Stimulated activated naive CD8-positive, alpha-beta T cell treated with anti-CD3 and anti-CD28 coated beads, Interleukin-15, Interleukin-2, amounts not matched to agents 100 ng/mL and 50 ng/mL, for 24 hours (primary cell): ENCODE data around the gene RNF130.

Source experiments
- H3K27ac Mint-ChIP-seq: one replicate; pipeline ENCODE4 v1.8.0; 2021; ENCODE audit warnings: mild to moderate bottlenecking, mixed read lengths
- H3K27me3 Mint-ChIP-seq: one replicate; pipeline ENCODE4 v1.8.0; 2021; ENCODE audit warnings: mixed read lengths
- H3K36me3 Mint-ChIP-seq: one replicate; pipeline ENCODE4 v1.8.0; 2021; ENCODE audit warnings: low read depth, mixed read lengths
- H3K4me1 Mint-ChIP-seq: one replicate; pipeline ENCODE4 v1.8.0; 2021; ENCODE audit warnings: low read depth, mixed read lengths
- H3K4me3 Mint-ChIP-seq: one replicate; pipeline ENCODE4 v1.8.0; 2021; ENCODE audit warnings: mild to moderate bottlenecking, mixed read lengths
- H3K9me3 Mint-ChIP-seq: one replicate; pipeline ENCODE4 v1.8.0; 2021; ENCODE audit warnings: mixed read lengths

RNF130 gene

DNA sequence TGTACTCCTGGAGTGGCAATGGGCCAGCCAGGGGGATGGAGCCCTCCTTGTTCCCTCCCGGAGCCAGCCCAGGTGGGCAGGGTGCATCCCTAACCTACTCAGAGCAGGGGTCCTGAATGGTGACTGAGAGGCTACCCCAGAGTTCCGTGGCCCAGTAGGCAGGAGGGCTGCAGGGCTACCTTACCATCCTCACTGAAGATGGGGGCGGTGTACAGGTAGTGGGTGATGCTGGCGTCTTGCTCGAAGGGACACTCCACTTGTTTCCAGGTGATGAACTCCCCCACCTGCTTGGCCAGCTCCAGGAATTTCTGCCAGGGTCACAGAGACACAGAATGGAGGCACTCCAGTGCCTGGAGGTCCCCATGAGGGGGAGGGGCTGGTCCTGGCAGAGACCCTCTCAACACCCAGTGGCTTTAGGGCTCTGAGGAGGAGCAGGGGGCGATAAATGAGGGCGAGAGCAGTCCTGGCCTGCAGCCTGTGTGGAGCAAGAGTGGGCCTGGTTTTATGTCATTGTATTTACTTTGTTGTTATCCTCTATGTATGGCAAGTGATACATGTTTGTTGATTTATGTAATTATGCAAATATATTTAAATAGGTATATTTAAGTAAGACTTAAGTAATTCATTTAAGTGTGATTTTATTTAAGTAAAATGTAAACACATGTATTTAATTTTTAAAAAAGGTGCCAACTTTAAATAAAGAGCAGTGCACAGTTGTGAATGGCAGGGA, 39.9 kb upstream of the RNF130 start:
- Mint-ChIP-seq H3K27ac (no peak overlapping the region), H3K27me3 (peaks cover 7% of the 10 kb centered on the region), H3K36me3 (no peaks in the 10 kb centered on the region), H3K9me3 (peaks cover 14% of the 10 kb centered on the region), H3K4me3 (no peak overlapping the region), H3K4me1 (no peaks in the 10 kb centered on the region)

DNA sequence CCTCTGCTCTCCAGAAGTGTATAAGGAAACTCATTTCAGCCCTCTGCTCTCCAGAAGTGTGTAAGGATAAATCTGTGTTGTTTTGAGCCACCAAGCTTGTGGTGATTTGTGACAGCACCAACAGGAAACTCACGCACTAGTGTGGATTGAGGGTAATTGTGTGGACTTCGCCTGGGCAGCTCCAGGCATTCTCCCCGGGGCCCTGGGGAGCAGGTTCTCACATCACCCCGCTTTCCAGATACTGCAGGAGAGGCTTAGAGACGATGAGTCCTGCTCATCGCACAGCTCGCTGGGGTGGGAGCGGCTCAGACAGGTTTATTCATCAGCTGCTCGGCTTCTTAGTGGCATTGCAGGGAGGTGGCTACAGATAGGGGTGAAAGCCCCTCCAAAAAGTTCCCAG, 38.4 kb upstream of the RNF130 start:
- Mint-ChIP-seq H3K9me3 (peaks cover 17% of the 10 kb centered on the region), H3K4me3 (no peak overlapping the region), H3K27me3 (peaks cover 9% of the 10 kb centered on the region), H3K36me3 (no peaks in the 10 kb centered on the region), H3K27ac (no peak overlapping the region), H3K4me1 (no peaks in the 10 kb centered on the region)

DNA sequence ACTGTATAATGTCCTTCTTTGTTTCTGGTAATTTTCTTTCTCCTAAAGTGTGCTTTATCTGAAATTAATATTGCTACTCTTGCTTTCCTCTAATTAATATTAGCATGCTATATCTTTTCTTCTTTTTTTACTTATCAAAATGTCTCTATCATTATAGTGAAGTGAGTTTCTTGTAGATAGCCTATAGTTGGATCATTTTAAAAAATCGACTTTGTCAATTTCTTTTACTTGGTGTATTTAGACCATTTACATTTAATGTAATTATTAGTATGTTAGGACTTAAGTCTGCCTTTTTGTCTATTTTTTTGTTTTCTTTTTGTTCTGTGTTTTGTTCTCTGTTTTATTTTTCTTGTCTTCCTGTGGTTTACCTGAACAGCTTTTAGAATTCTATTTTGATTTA, 35.4 kb upstream of the RNF130 start:
- H3K36me3 Mint-ChIP-seq: no peaks in the 10 kb centered on the region
- no peak overlapping the region for H3K27ac Mint-ChIP-seq
- H3K4me3 Mint-ChIP-seq: no peak overlapping the region
- H3K9me3 Mint-ChIP-seq: peaks cover 17% of the 10 kb centered on the region
- H3K4me1 Mint-ChIP-seq: no peaks in the 10 kb centered on the region
- H3K27me3 Mint-ChIP-seq: peaks cover 9% of the 10 kb centered on the region

DNA sequence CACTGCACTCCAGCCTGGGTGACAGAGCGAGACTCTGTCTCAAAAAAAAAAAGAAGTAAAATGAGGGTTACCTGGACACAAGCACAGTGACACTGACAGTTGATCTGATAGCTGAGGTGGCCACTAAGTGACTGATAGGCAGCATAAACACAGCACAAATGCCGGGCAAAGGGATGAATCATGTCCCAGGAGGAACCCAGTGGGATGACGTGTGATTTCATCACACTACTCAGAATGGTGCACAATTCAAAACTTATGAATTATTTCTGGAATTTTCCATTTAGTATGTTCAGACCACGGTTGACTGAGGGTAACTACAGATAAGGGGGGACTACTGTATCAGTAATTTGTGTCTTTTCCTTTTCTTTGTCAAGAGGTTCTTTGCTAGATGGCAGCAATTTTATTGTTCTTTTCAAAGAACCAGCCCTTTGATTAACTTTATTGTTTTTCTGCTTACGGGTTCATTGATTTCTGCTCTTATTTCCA, 34.3 kb upstream of the RNF130 start:
- Mint-ChIP-seq H3K27me3 (peaks cover 9% of the 10 kb centered on the region), H3K9me3 (peaks cover 17% of the 10 kb centered on the region), H3K27ac (no peak overlapping the region), H3K36me3 (no peaks in the 10 kb centered on the region), H3K4me1 (no peaks in the 10 kb centered on the region), H3K4me3 (no peak overlapping the region)

DNA sequence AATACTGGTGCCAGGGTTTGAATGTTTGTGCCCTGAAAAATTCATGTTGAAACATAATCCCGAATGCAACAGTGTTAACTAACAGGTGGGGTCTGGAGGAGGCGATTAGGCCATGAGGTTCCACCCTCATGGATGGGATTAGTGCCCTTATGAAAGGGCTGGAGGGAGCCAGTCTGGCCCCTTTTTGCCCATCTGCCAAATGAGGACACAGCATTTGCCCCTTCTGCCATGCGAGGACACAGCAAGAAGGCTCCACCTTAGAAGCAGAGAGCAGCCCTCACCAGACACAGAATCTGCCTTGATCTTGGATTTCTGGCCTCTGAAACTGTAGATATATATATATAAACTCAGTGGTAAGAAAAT, 32.6 kb upstream of the RNF130 start:
- H3K4me3 Mint-ChIP-seq: no peak overlapping the region
- peaks cover 9% of the 10 kb centered on the region for H3K27me3 Mint-ChIP-seq
- no peaks in the 10 kb centered on the region for H3K36me3 Mint-ChIP-seq
- H3K9me3 Mint-ChIP-seq: peaks cover 17% of the 10 kb centered on the region
- no peaks in the 10 kb centered on the region for H3K4me1 Mint-ChIP-seq
- H3K27ac Mint-ChIP-seq: no peak overlapping the region

DNA sequence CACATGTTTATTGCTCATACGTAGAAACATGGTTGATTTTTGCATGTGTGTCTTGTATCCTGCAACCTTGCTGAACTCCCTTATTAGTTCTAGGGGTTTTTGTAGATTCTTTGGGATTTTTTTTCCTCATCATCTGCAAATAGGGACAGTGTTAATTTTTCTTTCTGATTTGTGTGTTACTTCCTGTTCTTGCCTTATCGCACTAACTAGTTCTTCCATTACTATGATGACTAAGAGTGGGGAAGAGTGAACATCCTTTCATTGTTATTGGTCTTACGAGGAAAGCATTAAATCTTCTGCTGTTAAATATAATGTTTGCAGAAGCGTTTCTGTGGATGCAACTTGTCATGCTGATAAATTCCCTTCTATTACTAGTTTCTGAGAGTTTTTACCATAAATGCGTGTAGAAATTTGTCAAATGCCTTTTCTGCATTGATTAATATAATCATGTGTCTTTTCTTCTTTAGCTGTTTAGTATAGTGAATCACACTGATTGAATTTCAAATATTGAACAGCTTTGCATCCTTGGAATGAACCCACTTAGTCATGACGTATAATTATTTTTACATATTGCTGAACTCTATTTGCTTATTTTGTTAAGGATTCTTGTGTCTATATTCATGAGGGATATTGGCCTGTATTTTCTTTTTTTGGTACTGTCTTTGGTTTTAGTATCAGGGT, 32.1 kb upstream of the RNF130 start:
- no peak overlapping the region for H3K4me3 Mint-ChIP-seq
- H3K9me3 Mint-ChIP-seq: peaks cover 17% of the 10 kb centered on the region
- H3K27ac Mint-ChIP-seq: no peak overlapping the region
- peaks cover 9% of the 10 kb centered on the region for H3K27me3 Mint-ChIP-seq
- no peaks in the 10 kb centered on the region for H3K4me1 Mint-ChIP-seq
- no peaks in the 10 kb centered on the region for H3K36me3 Mint-ChIP-seq

DNA sequence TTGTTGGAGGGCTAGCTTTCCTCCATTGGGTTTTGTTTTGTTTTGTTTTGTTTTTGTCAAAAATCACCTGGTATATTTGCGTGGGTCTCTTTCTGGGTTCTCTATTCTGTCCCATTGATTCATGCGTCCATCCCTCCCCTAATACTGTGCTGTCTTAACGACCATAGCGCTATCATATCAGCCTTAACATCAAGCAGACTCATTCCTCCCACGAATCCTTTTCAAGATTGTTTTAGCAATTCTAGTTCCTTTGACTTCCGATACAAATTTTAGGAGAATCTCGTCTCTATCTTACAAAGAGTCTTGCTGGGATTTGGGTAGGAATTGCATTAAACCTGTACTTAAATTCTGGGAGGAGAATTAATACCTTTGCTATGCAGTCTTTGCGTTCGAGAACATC, 31.1 kb upstream of the RNF130 start:
- H3K27ac Mint-ChIP-seq: no peak overlapping the region
- H3K4me1 Mint-ChIP-seq: no peaks in the 10 kb centered on the region
- H3K9me3 Mint-ChIP-seq: peaks cover 12% of the 10 kb centered on the region
- no peak overlapping the region for H3K4me3 Mint-ChIP-seq
- H3K36me3 Mint-ChIP-seq: no peaks in the 10 kb centered on the region
- H3K27me3 Mint-ChIP-seq: peaks cover 9% of the 10 kb centered on the region

DNA sequence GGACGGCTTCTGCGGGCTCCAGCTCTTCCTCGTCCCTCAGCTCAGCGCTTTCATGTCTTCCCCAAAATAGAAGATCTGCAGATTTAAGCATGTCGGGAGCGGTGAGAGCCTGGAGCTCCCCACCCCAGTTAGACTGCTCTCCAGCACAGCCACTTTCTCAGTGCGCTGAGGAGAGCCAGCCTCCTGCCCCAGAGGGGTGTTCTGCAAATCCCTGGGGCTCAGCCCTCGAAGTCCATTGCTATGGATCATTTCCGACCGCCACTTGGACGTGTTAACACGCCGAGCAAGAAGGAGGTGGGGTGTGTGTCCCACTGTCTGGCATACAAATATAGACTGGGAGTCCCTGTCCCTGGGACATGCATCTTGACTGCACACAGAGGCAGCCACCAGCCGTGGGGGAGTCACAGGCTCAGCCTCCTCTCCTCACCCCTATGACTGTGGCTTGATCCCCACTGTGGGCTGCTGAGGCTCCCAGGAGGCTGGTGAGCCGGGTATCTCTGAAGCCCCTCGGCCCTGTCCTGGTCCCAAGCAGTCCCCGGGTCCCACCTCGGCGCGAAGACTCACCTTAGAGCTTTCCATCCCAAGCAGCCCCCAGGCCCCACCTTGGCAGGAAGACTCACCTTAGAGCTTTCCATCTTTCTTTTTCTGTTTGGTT, 30.0 kb upstream of the RNF130 start:
- H3K36me3 Mint-ChIP-seq: no peaks in the 10 kb centered on the region
- no peak overlapping the region for H3K4me3 Mint-ChIP-seq
- H3K27me3 Mint-ChIP-seq: peaks cover 3% of the 10 kb centered on the region
- H3K27ac Mint-ChIP-seq: no peak overlapping the region
- H3K4me1 Mint-ChIP-seq: no peaks in the 10 kb centered on the region
- peaks cover 5% of the 10 kb centered on the region for H3K9me3 Mint-ChIP-seq

DNA sequence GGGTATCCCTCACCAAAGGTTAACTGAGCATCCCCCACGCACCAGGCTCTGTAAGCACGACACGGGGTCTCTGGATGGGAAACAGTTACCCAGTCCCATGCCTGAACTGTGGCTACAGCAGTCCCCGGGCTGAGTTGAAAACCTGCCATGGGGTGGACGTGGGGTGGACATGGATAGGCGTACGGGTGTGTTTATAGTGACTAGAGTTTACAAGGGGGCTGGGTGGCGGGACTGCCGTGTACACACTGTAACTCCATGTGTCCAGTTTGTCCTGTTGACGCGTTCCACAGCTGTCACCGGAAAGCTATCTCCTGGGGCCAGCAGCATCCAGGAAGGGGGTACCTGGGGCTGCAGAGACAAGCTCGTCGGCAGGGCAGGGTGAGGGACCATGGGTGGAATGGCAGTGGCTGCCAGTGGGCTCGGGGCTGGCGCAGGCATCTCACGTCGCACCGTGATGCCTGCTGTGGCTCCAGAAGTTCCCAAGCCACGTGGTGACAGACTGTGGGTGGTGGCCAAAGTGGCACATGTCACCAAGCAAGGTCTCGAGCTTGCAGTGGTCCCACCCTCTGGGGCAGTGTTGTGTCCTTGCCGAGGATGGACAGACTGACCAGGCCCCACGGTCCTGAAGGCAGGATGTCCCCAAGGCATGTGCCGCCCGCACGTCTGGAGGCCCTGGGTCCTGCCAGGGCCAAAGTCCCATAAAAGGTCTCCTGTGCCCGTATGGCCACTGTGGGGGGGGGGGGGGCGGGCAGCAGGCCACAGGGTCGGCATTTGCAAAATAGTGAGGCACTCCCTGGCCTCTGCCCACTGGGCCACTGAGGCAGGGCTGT, 29.3 kb upstream of the RNF130 start:
- H3K36me3 Mint-ChIP-seq: no peaks in the 10 kb centered on the region
- no peaks in the 10 kb centered on the region for H3K9me3 Mint-ChIP-seq
- H3K4me1 Mint-ChIP-seq: no peaks in the 10 kb centered on the region
- H3K27me3 Mint-ChIP-seq: no peaks in the 10 kb centered on the region
- no peak overlapping the region for H3K4me3 Mint-ChIP-seq
- no peak overlapping the region for H3K27ac Mint-ChIP-seq

DNA sequence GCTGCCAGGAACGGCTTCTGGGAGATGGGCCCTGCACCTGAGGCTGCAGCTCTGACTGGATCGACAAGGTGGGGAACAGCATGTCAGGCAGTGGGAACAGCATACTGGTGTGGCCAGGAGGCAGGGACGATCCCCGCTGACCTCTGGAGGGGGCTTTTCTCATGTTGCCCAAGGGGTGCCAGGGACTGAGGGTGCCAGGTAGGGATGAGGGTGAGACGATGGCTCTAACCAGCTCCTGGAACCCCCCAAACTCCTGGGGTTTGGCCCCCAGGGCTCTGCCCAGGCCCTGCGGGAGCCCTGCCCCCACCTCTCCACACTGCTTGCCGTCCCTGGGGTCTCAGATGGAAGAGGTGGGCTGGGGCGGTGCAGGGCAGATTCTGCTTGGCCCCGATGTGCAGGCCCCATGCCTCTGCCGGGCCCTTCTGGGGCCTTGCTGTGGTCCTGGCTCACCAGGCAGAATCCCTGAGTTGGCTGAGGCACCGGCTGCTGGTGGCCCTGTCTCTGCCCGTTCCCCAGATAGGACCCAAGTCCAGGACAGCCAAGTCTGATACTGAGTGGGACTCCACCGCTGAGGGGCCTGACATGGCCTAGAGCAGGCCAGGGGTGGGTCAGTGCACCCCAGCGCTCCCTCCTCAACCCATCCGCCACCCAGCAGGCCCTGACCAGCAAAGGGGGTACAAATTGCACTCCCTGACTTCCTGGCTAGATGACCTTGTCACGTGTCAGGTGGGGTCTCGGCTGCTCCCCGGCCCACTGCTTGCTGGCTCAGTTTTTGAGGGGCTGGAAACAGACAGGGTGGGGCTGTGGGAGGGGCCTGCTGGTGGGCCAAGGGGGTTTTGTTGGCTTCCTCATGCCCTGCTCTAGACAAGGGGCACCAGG, 28.4 kb upstream of the RNF130 start:
- Mint-ChIP-seq H3K27me3 (peaks cover 7% of the 10 kb centered on the region), H3K36me3 (no peaks in the 10 kb centered on the region), H3K9me3 (no peaks in the 10 kb centered on the region), H3K4me3 (no peak overlapping the region), H3K4me1 (no peaks in the 10 kb centered on the region), H3K27ac (no peak overlapping the region)

DNA sequence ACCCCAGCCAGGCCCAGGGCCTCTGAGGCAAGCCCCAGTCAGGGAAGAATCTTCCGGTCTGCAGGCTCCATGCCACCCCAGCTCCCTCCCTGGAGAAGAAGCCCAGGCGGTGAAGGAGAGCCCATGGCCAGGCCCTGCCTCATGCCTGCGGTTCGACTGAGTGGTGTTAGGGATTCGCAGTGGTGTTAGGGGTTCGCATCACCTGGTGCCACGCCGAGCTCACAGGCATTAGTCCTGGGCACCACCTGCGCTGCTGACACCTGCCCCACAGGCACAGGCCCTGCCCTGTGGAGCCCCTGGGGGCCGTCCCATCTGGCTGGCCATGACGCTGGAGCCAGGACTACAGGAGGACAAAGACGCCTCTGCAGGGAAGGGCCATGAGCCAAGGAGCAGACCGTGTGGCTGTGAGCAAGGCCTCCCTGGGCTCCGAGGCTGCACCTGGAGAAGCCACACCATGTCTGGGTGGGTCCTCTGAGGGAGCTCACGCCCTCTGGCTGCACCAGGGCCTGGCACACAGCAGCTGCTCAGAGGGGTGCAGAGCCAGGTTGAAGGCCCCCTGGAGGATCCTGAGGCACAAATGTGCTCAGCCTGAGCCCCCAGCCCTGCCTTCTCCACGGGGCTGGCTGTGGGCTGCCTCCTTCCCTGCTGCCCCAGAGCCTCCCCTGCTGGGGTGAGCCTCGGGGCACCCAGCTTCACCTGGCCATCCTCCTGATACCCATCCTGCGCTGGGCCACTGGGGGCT, 27.6 kb upstream of the RNF130 start:
- Mint-ChIP-seq H3K4me1 (no peaks in the 10 kb centered on the region), H3K4me3 (no peak overlapping the region), H3K27me3 (peaks cover 7% of the 10 kb centered on the region), H3K36me3 (no peaks in the 10 kb centered on the region), H3K27ac (no peak overlapping the region), H3K9me3 (no peaks in the 10 kb centered on the region)

DNA sequence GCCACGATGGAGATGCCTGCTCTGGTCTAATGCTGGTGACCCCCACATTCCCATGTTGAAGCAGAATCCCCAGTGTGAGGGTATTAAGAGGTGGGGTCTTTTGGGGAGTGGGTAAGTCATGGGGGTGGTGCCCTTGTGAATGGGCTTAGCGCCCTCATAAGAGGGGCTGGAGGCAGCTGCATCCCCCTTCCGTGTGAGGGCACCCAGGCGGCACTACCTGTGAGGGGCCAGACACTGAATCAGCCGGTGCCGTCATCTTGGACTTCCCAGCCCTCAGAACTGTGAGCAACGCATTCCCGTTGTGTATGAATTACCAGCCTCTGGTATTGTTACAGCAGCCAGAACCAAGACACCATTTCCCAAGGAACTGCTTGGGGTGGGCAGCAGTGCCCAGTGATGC, 27.0 kb upstream of the RNF130 start:
- Mint-ChIP-seq H3K27me3 (peaks cover 13% of the 10 kb centered on the region), H3K36me3 (no peaks in the 10 kb centered on the region), H3K27ac (no peak overlapping the region), H3K9me3 (no peaks in the 10 kb centered on the region), H3K4me3 (no peak overlapping the region), H3K4me1 (no peaks in the 10 kb centered on the region)

DNA sequence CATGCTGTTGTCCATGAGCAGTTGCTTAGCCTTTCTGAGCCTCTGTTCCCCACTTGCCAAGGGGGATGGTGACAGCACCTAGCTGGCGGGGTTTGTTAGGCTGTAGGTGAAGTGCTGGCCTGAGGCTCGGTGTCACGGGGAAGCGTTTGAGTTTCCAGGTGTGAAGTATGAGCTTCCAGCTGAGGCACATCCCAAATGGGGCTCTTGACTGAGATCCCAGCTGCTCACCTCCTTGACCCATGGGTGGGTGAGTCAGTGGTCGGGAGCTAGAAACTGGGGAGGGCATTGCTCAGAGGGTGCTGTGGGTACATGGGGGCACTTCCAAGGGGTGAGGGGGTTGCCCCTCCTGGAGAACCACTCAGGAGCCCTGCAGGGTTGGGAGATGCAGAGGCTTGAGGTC, 26.4 kb upstream of the RNF130 start:
- Mint-ChIP-seq H3K9me3 (no peaks in the 10 kb centered on the region), H3K4me3 (no peak overlapping the region), H3K27ac (no peak overlapping the region), H3K27me3 (peaks cover 13% of the 10 kb centered on the region), H3K4me1 (no peaks in the 10 kb centered on the region), H3K36me3 (no peaks in the 10 kb centered on the region)
